ENCODE measurements around the gene TCIRG1. TPM values are rescaled to one million over a fixed set of nuclear protein-coding genes. Genes with fewer than 3 reads are reported as not detected.

TCIRG1 gene
- total and polyA plus RNA-seq, 2 of the 13 experiments (the other 11 are each of a cell fraction or from before 2014, with no cell fraction given), result 48.0 to 69.6 TPM

GRCh38 chr11:68010090-68011041, 28.5 kb upstream of the TCIRG1 start, which contains the start of gene ALDH3B1 (continued):
- no peak for TF ChIP-seq ZNF160 (CRISPR knock-in tag; IDR thresholded peaks at IDR 0.05)
- TF ChIP-seq ZNF446 (CRISPR knock-in tag; IDR thresholded peaks at IDR 0.05), result no peak
- no peak for TF ChIP-seq ZSCAN20 (CRISPR knock-in tag; IDR thresholded peaks at IDR 0.05; ENCODE audit: borderline replicate concordance)
- TF ChIP-seq TBX3 (IDR thresholded peaks at IDR 0.05; ENCODE audit: borderline replicate concordance), result no peak
- no peak for TF ChIP-seq ZBTB46 (CRISPR knock-in tag; IDR thresholded peaks at IDR 0.05; ENCODE audit: borderline replicate concordance)
- TF ChIP-seq ZBTB2 (CRISPR knock-in tag; IDR thresholded peaks at IDR 0.05; ENCODE audit: low read depth), result no peak
- peak; percentile 31; the same call in 1 of the 2 replicates for TF ChIP-seq ERF (CRISPR knock-in tag; IDR thresholded peaks at IDR 0.05)
- no peak for TF ChIP-seq ZZZ3 (CRISPR knock-in tag; IDR thresholded peaks at IDR 0.05; ENCODE audit: borderline replicate concordance)
- no peak for TF ChIP-seq HINFP (CRISPR knock-in tag; IDR thresholded peaks at IDR 0.05; ENCODE audit: low read depth)
- peak; percentile 73; the same call in 1 of the 2 replicates for TF ChIP-seq ZSCAN29 (CRISPR knock-in tag; conservative IDR thresholded peaks at IDR 0.05)
- no peak for TF ChIP-seq ZBTB49 (CRISPR knock-in tag; IDR thresholded peaks at IDR 0.05; ENCODE audit: borderline replicate concordance)
- peak; percentile 30; the same call in 1 of the 2 replicates for TF ChIP-seq HOXA3 (CRISPR knock-in tag; IDR thresholded peaks at IDR 0.05)
- no peak for TF ChIP-seq HOXA7 (CRISPR knock-in tag; IDR thresholded peaks at IDR 0.05)
- no peak for TF ChIP-seq SMARCE1 (IDR thresholded peaks at IDR 0.05; ENCODE audit: borderline replicate concordance)
- TF ChIP-seq DZIP1 (CRISPR knock-in tag; IDR thresholded peaks at IDR 0.05), result 0 out of 2 replicates have a peak, but pooled peaks have one; percentile 41
- no peak for TF ChIP-seq ZNF253 (CRISPR knock-in tag; IDR thresholded peaks at IDR 0.05; ENCODE audit: borderline replicate concordance)
- no peak for TF ChIP-seq NBN (conservative IDR thresholded peaks at IDR 0.05)
- TF ChIP-seq ZNF34 (CRISPR knock-in tag; IDR thresholded peaks at IDR 0.05; ENCODE audit: borderline replicate concordance), result no peak

Measured in HepG2 (cell line).